AG09319 (cell line): ENCODE data around the gene CFHR1.

ENCODE experiments used
- DNase-seq: peaks from one replicate; pipeline ENCODE4 v3.0.0-alpha.2; 2010; ENCODE audit warnings: low read depth; ENCODE audit errors: extremely low read depth
- TF ChIP-seq, protein P1 (sequence below): IDR thresholded peaks from 2 replicates; pipeline ENCODE4 v1.5.1; 2011; ENCODE audit warnings: low read depth, mild to moderate bottlenecking, inconsistent platforms, low read length, moderate library complexity

Gene CFHR1

DNA sequence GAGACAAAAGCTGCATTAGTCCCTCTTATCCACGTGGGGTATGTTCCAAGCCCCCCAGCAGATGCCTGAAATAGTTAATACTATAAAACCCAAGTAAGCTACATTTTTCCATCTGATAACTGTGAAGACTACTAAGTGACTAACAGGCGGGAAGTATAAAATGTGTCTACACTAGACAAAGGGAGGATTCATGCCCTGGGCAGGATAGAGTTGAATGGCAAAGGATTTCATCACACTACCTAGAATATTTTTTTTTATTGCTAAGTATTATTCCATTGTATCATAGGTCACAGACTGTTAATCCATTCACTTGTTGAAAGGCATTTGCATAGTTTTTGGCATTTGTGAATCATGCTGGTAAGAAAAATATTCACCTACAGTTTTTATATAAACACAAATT, 41.9 kb downstream of the CFHR1 start:
- TF ChIP-seq, protein P1, sequence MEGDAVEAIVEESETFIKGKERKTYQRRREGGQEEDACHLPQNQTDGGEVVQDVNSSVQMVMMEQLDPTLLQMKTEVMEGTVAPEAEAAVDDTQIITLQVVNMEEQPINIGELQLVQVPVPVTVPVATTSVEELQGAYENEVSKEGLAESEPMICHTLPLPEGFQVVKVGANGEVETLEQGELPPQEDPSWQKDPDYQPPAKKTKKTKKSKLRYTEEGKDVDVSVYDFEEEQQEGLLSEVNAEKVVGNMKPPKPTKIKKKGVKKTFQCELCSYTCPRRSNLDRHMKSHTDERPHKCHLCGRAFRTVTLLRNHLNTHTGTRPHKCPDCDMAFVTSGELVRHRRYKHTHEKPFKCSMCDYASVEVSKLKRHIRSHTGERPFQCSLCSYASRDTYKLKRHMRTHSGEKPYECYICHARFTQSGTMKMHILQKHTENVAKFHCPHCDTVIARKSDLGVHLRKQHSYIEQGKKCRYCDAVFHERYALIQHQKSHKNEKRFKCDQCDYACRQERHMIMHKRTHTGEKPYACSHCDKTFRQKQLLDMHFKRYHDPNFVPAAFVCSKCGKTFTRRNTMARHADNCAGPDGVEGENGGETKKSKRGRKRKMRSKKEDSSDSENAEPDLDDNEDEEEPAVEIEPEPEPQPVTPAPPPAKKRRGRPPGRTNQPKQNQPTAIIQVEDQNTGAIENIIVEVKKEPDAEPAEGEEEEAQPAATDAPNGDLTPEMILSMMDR = no peak
- no peak for DNase-seq

DNA sequence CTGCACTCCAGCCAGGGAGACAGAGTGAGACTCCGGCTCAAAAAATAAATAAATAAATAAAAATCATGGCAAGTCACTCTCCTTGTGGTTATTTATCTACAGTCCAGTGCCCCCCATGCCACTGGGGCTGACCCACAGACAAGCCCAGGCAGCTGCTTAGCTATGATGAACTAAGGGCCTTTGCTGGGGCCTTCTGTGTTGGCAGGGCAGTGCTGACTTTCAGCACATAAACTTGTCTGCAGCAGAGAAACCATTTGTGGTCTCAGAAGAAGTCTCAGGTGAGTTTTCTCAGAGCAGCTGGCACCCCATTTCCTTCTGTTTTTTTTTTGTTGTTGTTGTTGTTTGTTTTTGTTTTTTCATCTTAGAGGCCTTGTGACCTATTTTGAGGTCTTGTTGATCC, 47.4 kb downstream of the CFHR1 start:
- TF ChIP-seq, protein P1 = no peak
- no peak for DNase-seq

DNA sequence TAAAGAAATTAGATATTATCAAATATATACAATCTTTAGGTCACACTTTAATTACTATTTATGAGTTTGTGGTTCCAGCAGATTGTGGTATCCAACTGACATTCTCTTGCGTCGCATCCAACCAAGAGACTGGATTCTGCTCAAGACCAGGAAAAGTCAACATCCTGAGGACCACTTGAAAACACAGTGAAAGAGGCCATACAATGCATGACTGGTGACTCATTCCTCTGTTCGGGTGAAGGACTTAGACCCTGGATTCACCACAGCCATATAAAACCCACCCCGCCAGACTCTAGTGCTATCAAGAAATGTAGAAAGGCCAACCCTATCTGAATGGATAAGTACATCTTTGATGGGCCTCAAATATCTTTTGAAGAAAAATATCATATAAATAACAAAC, 53.9 kb downstream of the CFHR1 start:
- no peak for DNase-seq
- TF ChIP-seq, protein P1 = no peak

DNA sequence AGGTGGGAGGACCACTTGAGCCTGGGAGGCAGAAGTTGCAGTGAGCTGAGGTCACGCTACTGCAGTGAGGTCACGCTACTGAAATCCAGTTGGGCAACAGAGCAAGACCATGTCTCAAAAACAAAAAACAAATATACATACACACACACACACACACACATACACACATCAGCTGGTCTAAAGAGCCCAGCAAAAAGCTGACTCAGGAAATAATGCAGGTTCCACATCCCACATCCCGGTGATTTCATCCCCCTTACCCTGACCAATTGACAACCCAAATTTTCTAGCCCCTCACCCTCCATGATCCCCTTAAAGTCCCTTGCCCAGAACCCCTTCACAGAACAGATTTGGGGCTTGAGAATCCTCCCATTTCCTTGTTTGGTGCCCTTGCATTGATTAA, 56.4 kb downstream of the CFHR1 start:
- TF ChIP-seq, protein P1 = no peak
- DNase-seq = no peak

DNA sequence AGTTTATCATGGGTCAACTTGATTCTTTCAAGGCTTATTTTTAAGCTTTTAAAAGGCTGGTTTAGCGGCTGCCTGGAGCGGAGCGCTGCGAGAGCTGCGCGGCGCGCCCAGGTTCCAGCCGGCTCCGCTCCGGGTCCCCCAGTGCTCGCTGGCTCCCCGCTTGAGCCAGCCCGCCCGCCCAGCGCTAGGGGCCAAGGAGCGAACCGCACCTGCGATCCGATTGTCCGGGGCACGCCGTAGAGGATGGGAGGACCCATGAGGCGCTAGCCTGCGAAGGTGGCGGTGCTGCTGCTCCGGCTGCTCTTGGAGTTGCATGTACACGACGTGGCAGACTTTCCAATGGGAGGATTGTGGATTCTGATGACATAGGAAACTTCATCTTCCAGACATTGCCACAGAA, 58.4 kb downstream of the CFHR1 start:
- TF ChIP-seq, protein P1 = no peak
- no peak for DNase-seq
